SU-DHL-6 (cell line): ENCODE results near the gene DNAJA2.

ENCODE experiments used
- H2AFZ ChIP-seq: fragments of 200-600 bp; sonication (generic); 2 replicates; pipeline ENCODE4 v1.6.1; 2014; ENCODE audit warnings: low read depth, mild to moderate bottlenecking, moderate library complexity, mixed read lengths, antibody characterized with exemption, low read length; ENCODE audit not compliant: severe bottlenecking
- H3F3A ChIP-seq: fragments of 200-600 bp; shearing (Covaris generic); 2 replicates; pipeline ENCODE4 v1.6.0; 2016; ENCODE audit warnings: antibody characterized with exemption, mild to moderate bottlenecking; ENCODE audit not compliant: insufficient read depth
- H3K27ac ChIP-seq: fragments of 200-600 bp; sonication (generic); 2 replicates; pipeline ENCODE4 v1.5.1; 2016; ENCODE audit warnings: low read depth, mild to moderate bottlenecking, low read length, moderate library complexity, mixed read lengths
- H3K27me3 ChIP-seq: fragments of 200-600 bp; sonication (generic), shearing (Covaris generic); 2 replicates; pipeline ENCODE4 v1.6.0; 2014; ENCODE audit warnings: mild to moderate bottlenecking, low read length
- H3K36me3 ChIP-seq: fragments of 200-600 bp; sonication (generic); 2 replicates; pipeline ENCODE4 v1.6.1; 2014; ENCODE audit warnings: mild to moderate bottlenecking, low read length, mixed read lengths
- H3K4me2 ChIP-seq: fragments of 300-600, 200-600 bp; shearing (Covaris generic), sonication (generic); 2 replicates; pipeline ENCODE4 v1.6.0; 2014; ENCODE audit warnings: low read length, low read depth, mild to moderate bottlenecking; ENCODE audit not compliant: poor library complexity, severe bottlenecking
- H3K4me3 ChIP-seq: fragments of 200-600 bp; sonication (generic); 2 replicates; pipeline ENCODE4 v1.5.1; 2014; ENCODE audit warnings: antibody characterized with exemption, low read length, mild to moderate bottlenecking, mixed read lengths; ENCODE audit not compliant: insufficient read depth, poor library complexity, severe bottlenecking
- H3K79me2 ChIP-seq: fragments of 200-600 bp; sonication (generic); 2 replicates; pipeline ENCODE4 v1.6.1; 2014; ENCODE audit warnings: mild to moderate bottlenecking, low read length, moderate library complexity; ENCODE audit not compliant: insufficient read depth
- H3K9ac ChIP-seq: fragments of 200-600 bp; sonication (generic); 2 replicates; pipeline ENCODE4 v1.7.0; 2014; ENCODE audit warnings: mild to moderate bottlenecking, low read length
- H3K9me2 ChIP-seq: fragments of 200-600 bp; sonication (generic); replicated peaks from 2 replicates; pipeline ENCODE4 v1.6.1; 2014; ENCODE audit warnings: low read length; ENCODE audit not compliant: insufficient read depth
- H3K9me3 ChIP-seq: fragments of 200-600 bp; sonication (generic); 2 replicates; pipeline ENCODE4 v1.6.1; 2014; ENCODE audit warnings: low read length, mixed read lengths; ENCODE audit not compliant: insufficient read depth
- H4K20me1 ChIP-seq: fragments of 200-600 bp; sonication (generic); 2 replicates; pipeline ENCODE4 v1.6.1; 2014; ENCODE audit warnings: low read depth, mild to moderate bottlenecking, antibody characterized with exemption, low read length, moderate library complexity, mixed read lengths
- EZH2phosphoT487 ChIP-seq: fragments of 200-600 bp; sonication (generic), shearing (Covaris generic); conservative IDR thresholded peaks from 2 replicates; pipeline ENCODE4 v1.6.1; 2018; ENCODE audit warnings: mild to moderate bottlenecking, antibody characterized with exemption, low read length, moderate library complexity, mixed read lengths
- TF ChIP-seq, protein P1 (sequence below): fragments of 200-600 bp; sonication (generic); IDR thresholded peaks from one replicate; pipeline ENCODE4 v1.5.1; 2017; ENCODE audit warnings: antibody characterized with exemption, mild to moderate bottlenecking, low read length, moderate library complexity; ENCODE audit not compliant: insufficient read depth, poor library complexity, severe bottlenecking

DNAJA2 gene

GRCh38 chr16:46970089-46970488 lies 3.4 kb downstream of the DNAJA2 start:
- no peak overlapping the region for H3K9ac ChIP-seq
- H3F3A ChIP-seq: peaks cover 8% of the 10 kb centered on the region; the same call in 1 of the 2 replicates
- peaks cover 42% of the 10 kb centered on the region for H3K36me3 ChIP-seq
- peaks cover 50% of the 10 kb centered on the region for H3K79me2 ChIP-seq
- H2AFZ ChIP-seq: no peak overlapping the region
- H3K27me3 ChIP-seq: no peaks in the 10 kb centered on the region
- H3K4me3 ChIP-seq: no peak overlapping the region
- no peaks in the 10 kb centered on the region for H3K9me3 ChIP-seq
- H3K27ac ChIP-seq: no peak overlapping the region
- peaks cover 3% of the 10 kb centered on the region; the same call in 1 of the 2 replicates for H4K20me1 ChIP-seq
- H3K4me2 ChIP-seq: peak overlapping the region; percentile 6
- TF ChIP-seq, protein P1, sequence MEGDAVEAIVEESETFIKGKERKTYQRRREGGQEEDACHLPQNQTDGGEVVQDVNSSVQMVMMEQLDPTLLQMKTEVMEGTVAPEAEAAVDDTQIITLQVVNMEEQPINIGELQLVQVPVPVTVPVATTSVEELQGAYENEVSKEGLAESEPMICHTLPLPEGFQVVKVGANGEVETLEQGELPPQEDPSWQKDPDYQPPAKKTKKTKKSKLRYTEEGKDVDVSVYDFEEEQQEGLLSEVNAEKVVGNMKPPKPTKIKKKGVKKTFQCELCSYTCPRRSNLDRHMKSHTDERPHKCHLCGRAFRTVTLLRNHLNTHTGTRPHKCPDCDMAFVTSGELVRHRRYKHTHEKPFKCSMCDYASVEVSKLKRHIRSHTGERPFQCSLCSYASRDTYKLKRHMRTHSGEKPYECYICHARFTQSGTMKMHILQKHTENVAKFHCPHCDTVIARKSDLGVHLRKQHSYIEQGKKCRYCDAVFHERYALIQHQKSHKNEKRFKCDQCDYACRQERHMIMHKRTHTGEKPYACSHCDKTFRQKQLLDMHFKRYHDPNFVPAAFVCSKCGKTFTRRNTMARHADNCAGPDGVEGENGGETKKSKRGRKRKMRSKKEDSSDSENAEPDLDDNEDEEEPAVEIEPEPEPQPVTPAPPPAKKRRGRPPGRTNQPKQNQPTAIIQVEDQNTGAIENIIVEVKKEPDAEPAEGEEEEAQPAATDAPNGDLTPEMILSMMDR: no peak
- no peak for TF ChIP-seq EZH2phosphoT487
- no peaks in the 10 kb centered on the region for H3K9me2 ChIP-seq

GRCh38 chr16:46968063-46968435 lies 5.4 kb downstream of the DNAJA2 start:
- Histone ChIP-seq H3K4me2 (no peak overlapping the region), H3F3A (peaks cover 2% of the 10 kb centered on the region; the same call in 1 of the 2 replicates), H3K9me2 (no peaks in the 10 kb centered on the region), H3K79me2 (peaks cover 53% of the 10 kb centered on the region), H3K9me3 (no peaks in the 10 kb centered on the region), H3K36me3 (peaks cover 52% of the 10 kb centered on the region), H3K27me3 (no peaks in the 10 kb centered on the region), H3K4me3 (no peak overlapping the region), H4K20me1 (peaks cover 3% of the 10 kb centered on the region; the same call in 1 of the 2 replicates), H3K27ac (no peak overlapping the region), H3K9ac (no peak overlapping the region), H2AFZ (no peak overlapping the region)
- TF ChIP-seq, protein P1: no peak
- TF ChIP-seq EZH2phosphoT487: no peak

DNA sequence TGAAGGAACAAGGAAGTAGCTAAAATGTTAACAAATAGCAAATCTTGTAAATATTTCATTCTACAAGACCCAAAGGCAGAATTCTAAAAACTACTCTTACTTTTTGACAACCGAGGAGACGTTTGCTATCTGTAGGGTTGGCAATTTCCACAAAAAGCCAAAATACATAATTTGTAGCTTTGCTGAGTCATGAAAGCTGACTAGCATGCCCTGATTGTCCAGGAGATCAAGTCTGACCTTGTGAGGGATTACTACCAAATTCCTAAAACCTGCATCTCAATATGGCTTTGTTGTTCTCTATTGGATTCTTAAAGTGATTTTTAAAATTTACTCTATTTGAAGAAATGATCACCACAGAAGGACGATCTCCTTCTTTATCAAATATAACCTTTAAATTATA lies 10.8 kb downstream of the DNAJA2 start:
- Histone ChIP-seq H3K9me3 (no peaks in the 10 kb centered on the region), H3F3A (no peaks in the 10 kb centered on the region), H3K27ac (no peak overlapping the region), H3K4me2 (no peak overlapping the region), H3K27me3 (no peaks in the 10 kb centered on the region), H3K4me3 (no peak overlapping the region), H3K9me2 (no peaks in the 10 kb centered on the region), H3K79me2 (peaks cover 22% of the 10 kb centered on the region), H4K20me1 (no peaks in the 10 kb centered on the region), H2AFZ (no peak overlapping the region), H3K36me3 (peaks cover 45% of the 10 kb centered on the region; the same call in 1 of the 2 replicates), H3K9ac (no peak overlapping the region)
- TF ChIP-seq, protein P1: no peak
- no peak for TF ChIP-seq EZH2phosphoT487
